Hematopoietic multipotent progenitor cell treated with erythropoietin and hydrocortisone succinate and interleukin-3 and kit ligand, for 8 days (in vitro differentiated cells): Measurements from ENCODE around the gene OR2S2.
"Not testable (repeated sequence)": the region's sequence is repeated elsewhere in the genome, so short reads cannot be mapped to it uniquely, and the experiment has no call there.

Experiments used
- DNase-seq: peaks from one replicate; pipeline ENCODE4 v3.0.0-alpha.2; 2015

The OR2S2 gene

DNA sequence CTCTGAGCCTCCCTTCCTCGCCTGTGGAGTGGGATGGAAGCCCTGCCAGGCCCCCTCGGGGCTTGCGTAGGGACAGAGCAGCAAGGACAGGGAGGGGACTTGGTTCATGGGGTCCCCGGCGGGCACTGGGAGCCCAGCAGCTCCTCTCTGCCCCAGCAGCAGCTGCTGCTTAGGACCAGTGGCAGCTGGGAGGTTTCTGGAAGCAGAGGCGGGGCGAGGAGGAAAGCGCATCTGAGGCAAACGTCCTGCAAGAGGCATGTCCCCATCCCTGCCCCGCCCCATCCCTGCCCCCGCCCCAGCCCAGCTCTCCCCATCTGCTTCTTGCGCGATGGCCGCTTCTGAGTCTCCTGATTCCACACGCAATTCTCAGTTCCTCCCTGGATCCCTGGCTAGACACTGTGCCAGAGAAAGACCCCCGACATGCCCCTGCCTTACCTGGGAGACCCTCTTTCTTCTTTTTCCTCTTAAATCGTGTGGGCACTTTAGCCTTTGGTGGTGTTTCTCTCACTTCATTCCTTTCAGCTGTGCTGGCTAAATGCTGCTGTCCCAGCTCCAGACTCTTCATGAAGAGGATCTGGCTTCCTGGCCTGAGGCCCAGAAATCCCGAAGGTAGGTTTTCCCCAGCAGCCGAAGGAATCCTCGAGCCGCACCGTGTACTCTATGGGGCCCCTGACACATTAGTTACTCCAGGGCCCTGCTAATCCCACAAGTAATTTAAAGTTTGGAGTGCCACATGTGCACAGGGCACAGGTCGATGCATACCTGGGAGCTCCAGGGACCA lies 4.4 kb upstream of the OR2S2 start:
- DNase-seq = no peak

DNA sequence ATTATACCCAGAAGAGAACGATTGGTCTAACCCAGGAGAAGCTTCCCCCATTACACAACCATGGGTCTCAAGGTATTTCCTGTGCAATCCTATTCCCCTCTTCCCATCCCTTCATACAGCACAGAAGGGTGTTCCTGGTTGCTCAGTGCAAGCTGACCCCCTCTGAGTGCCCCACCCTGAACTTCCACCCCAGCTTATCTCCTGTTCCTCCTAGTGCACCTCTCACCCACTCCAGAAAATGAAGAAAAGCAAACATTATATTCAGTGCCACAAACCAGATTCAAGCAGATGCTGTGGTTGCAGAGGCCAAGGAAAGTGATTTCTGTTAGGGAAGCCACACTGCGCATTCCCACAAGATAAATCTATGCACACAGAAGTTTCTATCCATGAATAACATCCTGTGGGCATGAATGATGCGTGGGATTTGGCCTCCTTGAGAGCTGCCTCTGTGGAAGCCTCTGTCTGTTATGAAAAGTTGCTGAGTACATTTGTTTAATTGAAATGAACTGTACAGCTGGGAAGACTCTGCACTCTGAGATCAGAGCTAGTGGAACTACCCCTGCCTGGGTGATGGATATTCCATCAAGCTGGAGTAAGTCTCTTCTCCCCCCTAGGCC lies 2.2 kb upstream of the OR2S2 start:
- no peak for DNase-seq

DNA sequence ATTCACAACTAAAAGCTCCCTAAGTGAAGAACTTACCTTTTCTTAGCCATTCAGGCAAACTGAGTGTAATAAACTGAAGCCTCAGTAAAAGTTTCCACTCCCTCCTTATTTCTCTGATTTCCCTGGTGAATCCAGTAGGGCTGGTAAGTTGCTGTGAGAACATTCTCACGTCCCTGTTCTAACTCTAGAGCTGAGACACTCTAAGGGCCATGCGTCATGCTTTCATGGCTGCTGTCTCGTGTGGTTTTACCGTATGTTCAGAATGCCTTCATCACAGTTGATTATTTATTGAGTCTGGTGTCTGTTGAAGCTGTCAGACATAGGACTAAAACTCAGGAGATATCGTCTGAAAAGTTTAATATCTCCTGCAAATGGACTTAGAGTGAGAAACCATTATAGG lies 1.3 kb downstream of the OR2S2 start:
- no peak for DNase-seq

DNA sequence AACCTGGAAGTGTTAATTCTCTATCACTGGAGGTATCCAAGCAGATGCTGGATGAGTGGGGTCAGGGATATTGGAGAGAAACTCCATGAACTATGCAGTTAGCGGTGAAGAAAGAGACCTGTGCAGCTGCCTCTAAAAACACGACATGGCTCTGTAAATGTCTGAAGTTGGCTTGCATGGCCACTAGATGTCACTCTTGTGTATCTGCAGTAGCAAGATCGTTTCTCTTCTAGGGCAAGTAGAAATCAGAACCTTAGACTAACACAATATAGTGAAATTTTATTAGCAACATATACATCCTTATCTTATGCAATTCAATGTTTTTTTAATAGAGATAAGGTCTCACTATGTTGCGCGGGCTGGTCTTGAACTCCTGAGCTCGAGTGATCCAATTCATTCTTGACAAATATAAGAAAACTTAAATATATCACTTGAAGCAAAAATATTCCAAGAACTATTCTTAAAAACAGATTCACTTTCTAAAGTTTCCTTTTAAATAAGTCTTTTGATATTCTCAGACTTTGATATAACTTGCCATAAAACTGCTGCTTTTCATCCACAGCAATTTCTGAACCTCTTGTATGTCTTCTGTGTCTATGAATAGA lies 2.9 kb downstream of the OR2S2 start:
- DNase-seq = peak; percentile 68

DNA sequence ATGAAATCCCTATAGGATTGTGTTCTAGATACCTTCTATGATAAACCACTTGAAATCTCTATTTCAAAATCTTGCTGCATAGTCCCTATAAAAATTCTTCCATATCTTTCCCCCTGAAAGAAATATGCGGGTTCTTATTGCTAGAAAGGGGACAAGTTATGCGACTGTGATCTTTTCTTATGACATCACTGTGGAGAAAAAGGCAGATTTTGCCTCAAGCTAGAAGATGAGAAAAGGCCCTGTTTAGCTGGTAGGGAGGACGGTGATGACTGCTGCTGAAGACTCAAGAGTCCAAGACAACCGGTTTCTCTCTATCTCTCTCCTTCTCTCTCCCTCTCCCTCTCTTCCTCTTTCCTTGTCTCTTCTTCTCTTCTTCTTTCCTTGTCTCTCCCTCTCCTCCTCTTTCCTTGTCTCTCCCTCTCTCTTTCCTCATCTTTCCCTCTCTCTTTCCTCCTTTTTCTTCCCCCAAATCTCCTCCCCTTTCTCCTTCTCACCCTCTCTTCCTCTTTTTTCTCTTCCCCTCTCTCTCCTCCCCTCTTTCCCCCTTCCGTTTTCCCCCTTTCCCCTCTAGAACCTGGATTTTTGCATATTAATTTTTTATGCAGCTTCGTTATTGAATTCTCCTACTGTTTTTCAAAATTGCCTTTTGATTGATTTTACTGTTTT lies 5.3 kb downstream of the OR2S2 start:
- DNase-seq = no peak

DNA sequence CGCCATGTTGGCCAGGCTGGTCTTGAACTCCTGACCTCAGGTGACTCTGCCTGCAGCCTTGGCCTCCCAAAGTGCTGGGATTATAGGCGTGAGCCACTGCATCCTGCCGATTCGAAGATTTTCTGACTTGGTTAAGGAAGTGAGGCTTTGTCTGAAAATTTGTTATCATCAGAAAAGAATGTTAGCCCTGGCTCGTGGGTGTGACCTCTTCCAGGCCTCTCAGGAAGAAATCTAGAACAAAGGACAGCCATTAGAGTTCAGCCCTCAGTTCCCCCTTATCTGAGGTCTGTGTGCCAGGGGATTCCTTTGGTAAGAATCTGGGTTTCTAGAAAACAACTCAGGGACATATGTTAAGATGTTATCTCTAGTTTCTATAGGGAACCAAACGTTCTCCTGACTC lies 6.2 kb downstream of the OR2S2 start:
- no peak for DNase-seq

DNA sequence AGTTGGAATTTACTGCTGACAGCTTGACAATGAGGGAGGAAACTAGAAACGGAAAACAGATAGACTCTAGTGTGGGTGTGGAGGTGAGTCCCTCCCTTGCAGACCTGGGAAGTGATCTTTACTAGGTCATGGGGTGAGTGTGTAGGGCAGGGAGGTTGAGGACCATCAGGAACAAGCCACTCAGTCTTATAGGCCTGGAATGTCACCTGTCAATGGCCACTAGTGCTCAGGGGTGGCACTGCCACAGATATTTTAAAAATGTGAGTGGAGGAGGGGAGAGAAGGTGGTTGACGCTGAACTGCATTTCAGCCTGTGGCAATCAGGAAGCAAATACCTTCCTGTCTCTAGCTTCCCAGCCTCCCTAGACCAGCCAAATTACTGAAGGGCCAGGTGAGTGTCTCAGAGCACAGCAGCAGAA lies 9.0 kb downstream of the OR2S2 start:
- no peak for DNase-seq

DNA sequence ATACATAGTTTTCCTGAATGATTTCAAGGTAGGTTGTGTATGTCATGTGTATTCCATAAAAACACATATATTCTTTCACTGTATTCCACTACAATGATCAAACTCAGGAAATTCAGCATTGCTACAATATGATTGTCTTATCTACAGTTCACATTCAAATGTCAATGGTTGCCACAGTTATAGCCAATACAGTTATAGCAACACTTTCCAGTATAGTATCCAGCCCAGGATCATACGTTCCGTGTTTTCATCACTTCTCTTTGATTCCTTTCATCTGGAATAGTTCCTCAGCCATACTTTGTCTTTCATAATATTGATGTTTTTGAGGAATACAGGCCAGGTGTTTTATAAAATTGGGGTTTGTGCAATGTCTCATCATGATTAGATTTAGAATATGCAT lies 9.5 kb downstream of the OR2S2 start:
- no peak for DNase-seq

DNA sequence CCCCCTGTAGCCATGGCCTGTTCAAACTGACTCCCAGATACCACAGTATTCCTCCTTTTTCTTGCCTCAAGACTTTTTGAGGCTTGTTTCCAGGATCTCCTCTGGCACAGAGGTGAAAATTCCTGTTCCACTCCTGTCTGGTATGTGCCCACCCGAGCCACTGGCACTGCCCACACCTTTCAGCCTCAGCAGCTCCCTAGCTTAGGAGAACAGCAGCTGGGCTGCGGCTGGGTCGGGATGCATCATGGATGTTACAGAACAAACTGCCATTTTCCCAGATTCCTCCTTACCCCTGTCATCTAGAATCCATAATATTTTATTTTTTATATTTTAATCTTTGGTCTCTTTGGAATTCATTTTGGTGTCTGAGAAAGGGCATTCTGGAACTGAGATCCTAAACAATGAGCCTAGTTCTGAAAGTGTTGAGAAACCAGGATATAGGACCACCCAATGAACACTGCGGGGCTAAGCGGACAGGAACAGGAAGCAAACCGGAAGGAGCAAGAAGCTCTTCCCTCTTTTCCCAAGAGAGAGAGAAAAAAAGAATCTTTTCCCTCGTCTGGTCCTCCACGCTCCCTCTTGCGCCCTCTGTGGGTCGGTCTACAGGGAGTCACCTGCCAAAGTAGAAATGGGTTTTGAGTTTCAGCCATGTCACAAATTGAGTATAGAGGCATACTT lies 12.5 kb downstream of the OR2S2 start:
- DNase-seq = peak; percentile 83

DNA sequence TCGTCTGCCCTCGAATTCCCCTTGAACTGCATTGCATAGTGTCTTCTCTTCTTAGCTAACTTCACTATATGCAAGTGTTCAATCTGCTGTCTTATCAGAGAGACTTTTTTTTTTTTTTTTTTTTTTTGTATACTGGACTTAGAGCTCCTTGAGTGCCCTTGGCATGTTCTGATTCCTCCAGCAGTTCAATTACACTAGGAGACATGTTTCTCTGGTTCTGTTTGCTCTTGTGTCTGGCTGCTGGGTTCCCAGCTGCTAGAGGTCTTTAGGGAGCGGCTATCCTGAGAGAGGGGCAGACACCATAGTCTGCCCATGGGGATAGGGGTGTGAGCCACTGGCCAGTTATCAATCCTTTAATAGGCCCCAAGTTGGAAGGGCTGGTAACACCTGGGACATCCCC lies 13.1 kb downstream of the OR2S2 start:
- no peak for DNase-seq

DNA sequence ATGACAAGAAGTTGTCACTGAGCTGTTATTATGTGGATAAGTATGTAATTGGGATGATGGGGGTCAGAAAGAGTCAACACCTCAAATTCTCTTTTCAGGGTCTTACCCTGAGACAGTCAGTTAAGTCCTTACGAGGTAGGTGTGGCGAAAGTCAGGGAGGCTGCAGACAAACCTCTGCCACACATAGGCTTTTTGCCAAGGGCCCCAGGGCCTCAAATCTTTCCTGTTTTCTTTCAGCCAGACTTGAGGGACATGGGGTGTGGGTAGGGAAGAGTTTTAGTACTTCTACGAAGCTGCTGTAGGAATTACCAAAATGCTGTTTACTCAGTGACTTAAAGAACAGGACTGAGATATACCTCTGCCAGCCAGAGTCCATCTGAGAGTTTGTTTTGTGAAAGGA lies 13.8 kb downstream of the OR2S2 start:
- no peak for DNase-seq

DNA sequence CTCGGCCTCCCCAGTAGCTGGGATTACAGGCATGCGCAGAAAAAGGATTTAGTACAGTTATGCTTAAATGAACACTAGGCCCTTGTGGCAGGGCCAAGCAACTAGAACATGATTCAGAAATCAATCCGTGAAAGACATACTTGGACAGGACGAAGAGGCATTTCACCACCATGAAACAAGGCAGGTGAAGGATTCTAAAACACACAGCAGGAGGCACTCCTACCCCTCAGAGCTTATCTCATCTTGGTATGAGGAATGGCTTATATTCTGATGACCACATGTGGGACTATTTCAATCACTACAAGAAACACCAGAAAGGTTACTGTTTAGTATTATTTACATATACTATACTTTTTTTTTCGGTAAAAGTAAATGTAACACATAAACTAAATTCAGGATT lies 15.7 kb downstream of the OR2S2 start:
- DNase-seq = no peak

DNA sequence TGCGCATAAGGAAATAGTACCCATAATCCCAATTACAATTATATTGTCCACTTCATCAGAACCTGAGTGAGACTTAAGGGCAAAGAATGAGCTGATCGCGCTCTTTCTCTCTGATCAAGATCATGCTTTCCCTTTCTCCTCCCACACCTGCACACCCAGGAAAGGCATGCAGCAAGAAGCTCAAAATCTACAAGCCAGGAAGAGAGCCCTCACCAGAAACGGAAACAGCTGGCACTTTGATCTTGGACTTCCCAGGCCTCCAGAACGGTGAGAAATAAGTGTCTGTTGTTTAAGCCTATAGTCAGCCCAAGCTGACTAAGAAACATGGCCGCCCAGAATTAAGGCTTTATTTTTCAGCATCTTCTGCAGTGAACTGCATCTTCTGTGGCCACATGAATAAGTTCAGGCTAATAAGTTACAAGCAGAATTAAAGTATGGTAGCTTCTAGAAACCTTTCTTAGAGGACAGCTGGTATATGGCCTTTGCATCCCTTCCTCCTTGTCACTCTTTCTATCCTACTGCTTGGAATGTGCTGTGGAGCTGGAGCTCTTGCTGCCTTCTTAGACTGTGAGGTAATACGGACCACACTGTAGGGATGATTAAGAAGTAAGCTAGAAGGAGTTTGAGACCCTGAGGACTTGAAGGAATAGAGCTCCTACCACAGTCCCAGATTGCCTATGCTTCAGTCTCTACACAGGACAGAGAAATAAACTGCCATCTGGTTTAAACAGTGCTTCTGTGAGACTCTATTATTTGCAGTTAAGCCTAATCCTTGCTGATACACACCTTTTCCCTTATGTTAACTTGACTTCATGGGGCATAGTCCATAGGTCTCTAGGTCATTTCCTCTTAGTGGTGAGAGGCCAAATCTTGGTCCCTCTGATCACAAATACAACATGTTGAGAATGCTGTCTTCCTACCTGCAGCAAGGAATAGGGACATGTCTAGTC lies 17.2 kb downstream of the OR2S2 start:
- DNase-seq = no peak

DNA sequence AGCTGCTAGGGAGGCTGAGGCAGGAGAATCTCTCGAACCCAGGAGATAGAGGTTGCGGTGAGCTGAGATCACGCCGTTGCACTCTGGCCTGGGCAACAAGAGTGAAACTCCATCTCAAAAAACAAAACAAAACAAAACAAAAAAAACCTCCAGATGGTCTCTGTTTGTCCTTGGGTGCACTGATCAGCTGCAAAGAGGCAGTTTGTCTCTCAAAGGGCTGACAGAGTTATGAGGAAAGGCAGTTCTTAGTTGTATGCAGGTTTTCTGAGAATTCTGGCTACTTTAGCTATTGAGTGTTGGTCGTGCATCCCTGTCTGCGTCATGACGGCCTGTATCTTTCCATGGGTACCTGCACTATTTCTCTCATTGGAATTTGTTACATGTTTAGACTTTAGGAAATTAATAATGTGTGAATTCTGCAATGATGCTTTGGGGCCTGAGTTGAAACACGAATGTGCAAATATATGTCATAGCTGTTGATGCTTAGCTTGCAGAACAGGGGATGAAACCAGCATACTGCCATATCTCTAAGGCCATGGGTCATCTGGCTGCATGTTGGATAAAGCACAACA lies 18.2 kb downstream of the OR2S2 start:
- no peak for DNase-seq

DNA sequence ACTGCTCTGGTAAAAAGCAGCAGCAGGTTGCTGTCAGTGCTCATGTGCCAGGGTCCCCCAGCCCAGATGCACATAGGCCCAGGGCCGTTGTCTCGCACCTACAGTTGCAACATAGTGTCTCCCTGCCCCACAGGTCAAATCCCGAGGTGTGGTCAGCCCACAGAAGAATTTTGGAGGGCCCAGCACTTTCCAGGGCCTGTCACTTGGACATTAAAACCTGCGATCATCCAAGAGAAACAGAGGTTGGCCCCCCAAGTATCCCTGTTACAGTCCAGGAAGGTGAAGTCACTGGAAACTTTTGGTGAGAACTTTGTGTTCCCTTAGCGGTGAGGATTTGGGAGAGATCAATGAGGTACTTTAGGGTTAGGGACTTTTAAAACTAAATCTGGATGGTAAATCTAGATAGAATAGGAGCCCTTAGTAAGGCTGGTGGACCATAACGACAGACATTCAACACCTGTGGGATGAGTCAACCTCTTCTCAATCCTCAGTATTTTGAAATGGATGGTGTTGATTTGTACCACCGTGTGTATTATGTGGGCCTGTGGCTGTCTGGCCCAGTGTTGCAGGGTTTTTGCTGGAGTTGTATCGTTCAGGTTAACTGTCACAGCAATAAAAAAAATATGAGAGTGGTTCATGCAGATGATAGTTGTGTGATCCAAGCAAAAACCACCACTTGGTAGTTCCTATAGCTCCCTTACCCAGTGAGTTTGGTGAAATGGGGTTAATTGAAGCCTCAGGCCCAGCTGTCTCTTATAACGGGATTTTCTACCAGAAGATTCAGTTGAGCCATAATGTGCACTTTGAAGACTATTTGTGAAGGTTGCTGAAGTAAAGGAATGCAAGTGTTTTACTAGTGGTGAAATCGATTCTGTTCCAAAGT lies 19.2 kb downstream of the OR2S2 start:
- no peak for DNase-seq

DNA sequence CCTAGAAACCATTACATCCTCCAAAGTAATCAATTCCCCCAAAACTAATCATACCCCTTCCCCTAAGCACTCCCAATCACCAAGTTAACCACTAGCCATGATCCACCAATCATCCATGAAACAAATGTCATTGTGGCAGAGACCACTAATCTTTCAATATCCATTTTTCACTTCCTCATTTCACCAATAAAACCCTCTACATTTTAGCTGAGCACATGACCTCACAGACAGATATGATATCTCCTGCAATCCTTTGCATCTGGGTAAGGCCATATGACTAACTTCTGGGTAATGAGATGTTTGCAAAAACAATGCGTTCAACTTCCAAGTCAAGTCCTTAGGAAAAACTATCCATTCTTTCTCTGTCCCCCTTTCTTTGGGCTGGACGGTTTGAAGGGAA lies 20.7 kb downstream of the OR2S2 start:
- DNase-seq = no peak

DNA sequence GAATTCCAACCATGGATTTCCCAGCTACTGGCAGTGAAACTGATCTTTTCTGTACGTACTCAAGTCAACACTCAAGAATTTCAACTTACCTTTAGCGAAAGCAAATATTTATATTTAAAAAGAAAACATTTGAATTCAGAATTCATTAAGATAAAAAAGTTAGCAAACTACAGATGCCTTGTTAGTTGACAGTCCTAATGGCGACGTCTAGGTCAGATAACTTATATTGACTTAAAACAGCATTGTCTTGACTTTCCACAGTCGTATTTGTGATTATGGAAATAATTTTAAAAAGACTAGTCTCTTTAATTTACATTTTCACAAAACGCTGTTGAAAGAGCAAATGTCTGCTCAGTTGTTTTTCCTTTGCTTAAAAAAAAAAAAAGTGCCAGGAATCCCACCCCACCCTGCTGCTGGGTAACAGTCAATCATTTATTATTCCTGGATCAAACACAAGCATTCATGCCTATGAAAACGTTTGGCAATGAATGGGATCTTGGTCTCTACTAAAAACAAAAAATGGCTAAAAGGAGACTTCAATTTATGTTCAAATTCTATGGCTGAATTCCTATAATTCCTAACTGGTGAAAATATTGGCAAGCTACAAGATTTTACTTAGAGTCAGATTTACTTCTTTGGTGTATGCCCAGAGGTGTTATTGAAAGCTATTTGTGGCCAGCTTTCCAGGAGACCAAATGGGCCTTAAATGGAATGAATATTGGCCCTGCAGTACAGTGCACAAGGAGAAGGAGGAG lies 22.0 kb downstream of the OR2S2 start:
- DNase-seq = no peak

DNA sequence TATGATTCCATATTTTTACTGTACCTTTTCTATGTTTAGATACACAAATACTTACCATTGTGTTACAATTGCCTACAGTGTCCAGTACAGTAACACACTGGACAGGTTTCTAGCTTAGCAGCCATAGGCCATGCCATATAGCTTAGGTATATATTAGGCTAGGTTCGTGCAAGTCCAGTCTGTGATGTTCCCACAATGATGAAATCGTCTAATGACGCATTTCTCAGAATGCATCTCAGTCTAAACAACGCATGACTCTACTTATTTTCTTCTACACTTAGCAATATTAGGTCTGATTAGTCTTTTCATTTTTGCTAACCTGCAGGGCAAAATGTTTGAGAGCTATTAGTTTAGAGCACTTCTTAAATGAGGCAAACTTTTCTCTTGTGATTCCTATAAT lies 22.7 kb downstream of the OR2S2 start:
- DNase-seq = no peak

DNA sequence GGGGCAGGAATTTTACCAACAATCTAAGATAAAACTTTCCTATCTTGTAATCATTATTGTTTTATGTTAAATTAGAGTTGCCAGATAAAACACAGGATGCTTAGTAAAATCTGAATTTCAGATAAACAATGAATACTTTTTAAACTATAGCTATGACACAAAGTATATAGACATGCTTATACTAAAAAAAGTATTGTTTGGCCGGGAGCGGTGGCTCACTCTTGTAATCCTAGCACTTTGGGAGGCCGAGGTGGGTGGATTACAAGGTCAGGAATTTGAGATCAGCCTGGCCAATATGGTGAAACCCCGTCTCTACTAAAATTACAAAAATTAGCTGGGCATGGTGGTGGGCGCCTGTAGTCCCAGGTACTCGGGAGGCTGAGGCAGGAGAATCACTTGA lies 23.9 kb downstream of the OR2S2 start:
- DNase-seq = not testable (repeated sequence)

DNA sequence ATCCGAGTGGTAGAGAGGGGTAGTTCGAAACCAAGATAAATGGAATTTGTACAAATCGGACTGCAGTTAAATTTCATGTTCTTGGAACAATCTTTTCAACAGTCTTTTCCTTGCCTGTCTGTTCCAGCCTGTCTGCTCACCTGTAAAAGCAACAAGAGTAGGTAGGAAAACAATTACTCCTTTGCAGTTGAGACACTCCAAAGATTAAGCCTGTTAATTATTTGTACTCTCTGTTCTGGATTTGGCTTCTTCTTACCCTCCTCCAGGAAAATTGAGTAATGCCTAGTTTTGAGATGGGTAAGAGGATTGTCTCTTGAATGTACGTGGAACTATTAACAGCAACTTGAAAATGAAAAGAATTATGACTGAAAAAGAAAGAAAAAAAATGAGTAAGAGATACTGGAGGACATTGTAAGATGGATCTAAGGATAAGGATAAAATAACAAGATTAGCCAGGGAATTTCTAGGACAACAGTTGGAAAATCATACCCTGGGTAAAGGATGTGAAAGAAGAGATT lies 24.3 kb downstream of the OR2S2 start:
- DNase-seq = no peak
